Breast epithelium (tissue), 4 donors: ENCODE results near the gene SDK2. TPM values are rescaled to one million over a fixed set of nuclear protein-coding genes. Genes with fewer than 3 reads are reported as not detected.
A peak's percentile ranks its signal among the peaks of the same experiment; 100 is the strongest.

Source experiments
- DNase-seq, 2 donors: peaks; one replicate each; pipeline ENCODE4 v3.0.0-alpha.2; 2019; ENCODE audit warnings: low spot score in 2 of 2
- H3K27ac ChIP-seq, 2 donors: fragments of 200-600 bp; sonication (generic) in 1 of 2; one replicate each; pipeline ENCODE4 v1.5.1; 2016 to 2019; ENCODE audit warnings: mild to moderate bottlenecking in 1 of 2
- H3K27me3 ChIP-seq, 2 donors: fragments of 200-600 bp; sonication (generic) in 1 of 2; one replicate each; pipeline versions ENCODE4 v1.5.1 to v1.6.0; 2017 to 2019; ENCODE audit warnings: control low read depth in 1 of 2, mild to moderate bottlenecking in 1 of 2
- H3K36me3 ChIP-seq: fragments of 200-600 bp; one replicate; pipeline ENCODE4 v1.5.1; 2019
- H3K4me1 ChIP-seq, 2 donors: fragments of 200-600 bp; sonication (generic); one replicate each; pipeline ENCODE4 v1.5.1; 2016 to 2019; ENCODE audit warnings: control low read depth in 1 of 2
- H3K4me3 ChIP-seq, 3 donors: fragments of 200-600 bp; sonication (generic); 1 replicate in 2 of 3; 2 replicates in 1 of 3; pipeline ENCODE4 v1.5.1; 2016 to 2019; ENCODE audit warnings: mild to moderate bottlenecking in 3 of 3, moderate library complexity in 2 of 3
- H3K9me3 ChIP-seq, 2 donors: fragments of 200-600 bp; sonication (generic) in 1 of 2; one replicate each; pipeline ENCODE4 v1.5.1; 2016 to 2019; ENCODE audit warnings: control low read depth in 1 of 2
- POLR2A ChIP-seq: fragments of 450-650 bp; IDR thresholded peaks from one replicate; pipeline ENCODE4 v1.6.1; 2016; ENCODE audit warnings: antibody characterized with exemption, mild to moderate bottlenecking, moderate library complexity
- POLR2AphosphoS5 ChIP-seq, 3 donors: sonication (generic); formaldehyde crosslinking; IDR thresholded peaks; one replicate each; pipeline ENCODE4 v1.6.1; 2017; ENCODE audit warnings: antibody characterized with exemption in 3 of 3
- intact Hi-C: fragments of 100-400 bp; cut with DNase I; formaldehyde crosslinking; loops from one replicate; pipeline ENCODE4 v1.15.1; 2023; ENCODE audit warnings: low total_unique reads
- total RNA-seq, 3 donors: library from RNA; depleted of rRNA; stranded (reverse); fragments of >200 nt; gene quantifications; one replicate each; pipeline ENCODE4 v1.1.0, GENCODE V29; 2016
- TF ChIP-seq, protein P1 (sequence below), 3 donors: fragments of 450-650 bp; IDR thresholded peaks; one replicate each; pipeline ENCODE4 v1.5.1; 2016 to 2017; ENCODE audit warnings: antibody characterized with exemption in 3 of 3, mild to moderate bottlenecking in 3 of 3, moderate library complexity in 3 of 3

SDK2 gene
- total RNA-seq, 3 donors from 2014 or later, result 0.16 to 2.9 (median 2.6) TPM

DNA sequence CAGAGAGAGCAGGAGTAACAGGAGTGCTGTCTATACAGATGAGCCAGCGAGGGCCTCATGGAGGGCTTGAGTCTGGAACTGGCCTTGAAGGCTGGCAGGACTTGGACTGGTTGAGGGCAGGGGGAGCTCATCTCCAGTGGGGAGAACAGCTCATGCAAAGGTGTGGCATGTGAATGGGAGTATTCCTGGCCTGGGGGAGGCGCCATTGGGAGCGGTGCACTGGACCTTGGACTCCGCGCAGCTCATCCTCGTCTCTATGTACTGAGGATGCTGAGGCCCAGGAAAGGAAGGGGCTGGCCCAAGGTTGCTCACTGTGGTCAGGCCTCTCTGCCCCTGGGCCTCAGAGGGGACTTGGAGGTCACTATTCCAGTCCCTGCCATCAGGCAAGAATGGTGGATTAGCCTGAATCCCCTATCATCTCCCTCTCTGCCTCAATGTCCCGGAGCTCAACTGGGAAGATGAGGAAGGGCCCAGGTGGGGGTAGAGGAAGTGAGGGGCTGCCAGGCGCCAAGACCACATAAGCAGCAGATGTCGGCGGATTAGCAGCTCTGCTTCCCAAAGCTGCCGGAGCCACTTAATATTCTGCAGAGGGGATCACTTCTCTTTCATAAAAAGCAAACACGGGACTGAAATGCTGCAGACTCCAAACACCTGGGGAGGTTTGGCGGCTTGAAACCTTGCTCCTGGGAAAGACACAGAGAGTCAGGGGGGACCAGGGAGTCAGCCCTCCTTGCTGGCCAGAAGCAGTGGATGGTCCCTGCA, 88.9 kb downstream of the SDK2 start:
- no peak for TF ChIP-seq POLR2A
- TF ChIP-seq, protein P1, sequence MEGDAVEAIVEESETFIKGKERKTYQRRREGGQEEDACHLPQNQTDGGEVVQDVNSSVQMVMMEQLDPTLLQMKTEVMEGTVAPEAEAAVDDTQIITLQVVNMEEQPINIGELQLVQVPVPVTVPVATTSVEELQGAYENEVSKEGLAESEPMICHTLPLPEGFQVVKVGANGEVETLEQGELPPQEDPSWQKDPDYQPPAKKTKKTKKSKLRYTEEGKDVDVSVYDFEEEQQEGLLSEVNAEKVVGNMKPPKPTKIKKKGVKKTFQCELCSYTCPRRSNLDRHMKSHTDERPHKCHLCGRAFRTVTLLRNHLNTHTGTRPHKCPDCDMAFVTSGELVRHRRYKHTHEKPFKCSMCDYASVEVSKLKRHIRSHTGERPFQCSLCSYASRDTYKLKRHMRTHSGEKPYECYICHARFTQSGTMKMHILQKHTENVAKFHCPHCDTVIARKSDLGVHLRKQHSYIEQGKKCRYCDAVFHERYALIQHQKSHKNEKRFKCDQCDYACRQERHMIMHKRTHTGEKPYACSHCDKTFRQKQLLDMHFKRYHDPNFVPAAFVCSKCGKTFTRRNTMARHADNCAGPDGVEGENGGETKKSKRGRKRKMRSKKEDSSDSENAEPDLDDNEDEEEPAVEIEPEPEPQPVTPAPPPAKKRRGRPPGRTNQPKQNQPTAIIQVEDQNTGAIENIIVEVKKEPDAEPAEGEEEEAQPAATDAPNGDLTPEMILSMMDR (IDR thresholded peaks at IDR 0.05), result no peak
- no peak for TF ChIP-seq POLR2AphosphoS5 (IDR thresholded peaks at IDR 0.05)
- intact Hi-C loops, result no loop called here
- no peaks in the 10 kb centered on the region for H3K4me1 ChIP-seq
- no peaks in the 10 kb centered on the region for H3K27me3 ChIP-seq
- H3K4me3 ChIP-seq, result no peak overlapping the region
- H3K36me3 ChIP-seq, result no peaks in the 10 kb centered on the region
- H3K27ac ChIP-seq, result no peak overlapping the region
- H3K9me3 ChIP-seq, result no peaks in the 10 kb centered on the region
- DNase-seq, result no peak

DNA sequence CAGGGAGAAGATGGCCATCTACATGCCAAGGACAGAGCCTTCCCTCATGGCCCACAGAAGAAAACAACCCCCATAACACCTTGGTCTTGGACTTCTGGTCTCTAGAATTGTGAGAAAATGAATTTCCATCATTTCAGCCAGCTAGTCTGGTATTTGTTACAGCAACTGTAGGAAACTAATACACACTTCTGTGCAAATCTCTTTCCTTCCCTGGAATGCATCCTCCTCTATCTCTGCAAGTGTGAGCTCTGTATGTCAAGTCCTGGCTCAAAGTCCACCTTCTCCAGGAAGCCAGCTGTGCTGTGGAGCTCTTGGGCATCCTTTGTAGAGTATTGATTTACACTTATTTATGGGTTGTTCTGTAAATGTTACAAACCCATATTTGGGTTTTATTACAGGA, 89.7 kb downstream of the SDK2 start:
- DNase-seq, result no peak
- intact Hi-C loops, result no loop called here

GRCh38 chr17:73553311-73553710, 90.9 kb downstream of the SDK2 start:
- no peak overlapping the region for H3K27ac ChIP-seq
- no peaks in the 10 kb centered on the region for H3K9me3 ChIP-seq
- no peak for TF ChIP-seq POLR2A
- TF ChIP-seq POLR2AphosphoS5 (IDR thresholded peaks at IDR 0.05), result no peak
- TF ChIP-seq, protein P1 (IDR thresholded peaks at IDR 0.05), result no peak
- no peaks in the 10 kb centered on the region for H3K4me1 ChIP-seq
- intact Hi-C loops, result no loop called here
- H3K36me3 ChIP-seq, result no peaks in the 10 kb centered on the region
- no peak for DNase-seq
- H3K4me3 ChIP-seq, result no peak overlapping the region
- peaks cover 0 to 10% of the 10 kb centered on the region in 2 donors for H3K27me3 ChIP-seq

More for the DNA sequence above, 89.7 kb downstream of the SDK2 start:
- Histone ChIP-seq H3K27ac (no peak overlapping the region), H3K36me3 (no peaks in the 10 kb centered on the region), H3K4me3 (no peak overlapping the region), H3K4me1 (no peaks in the 10 kb centered on the region), H3K27me3 (peaks cover 0 to 4% of the 10 kb centered on the region in 2 donors), H3K9me3 (no peaks in the 10 kb centered on the region)
- TF ChIP-seq, protein P1 (IDR thresholded peaks at IDR 0.05), result no peak
- no peak for TF ChIP-seq POLR2A
- TF ChIP-seq POLR2AphosphoS5 (IDR thresholded peaks at IDR 0.05), result no peak

- peak overlapping the region in 1 of 3 donors; percentile 37 for H3K4me3 ChIP-seq
- TF ChIP-seq POLR2A (no peak), POLR2AphosphoS5 (IDR thresholded peaks at IDR 0.05) (no peak)
- TF ChIP-seq, protein P1 (IDR thresholded peaks at IDR 0.05), result no peak
- no peaks in the 10 kb centered on the region for H3K4me1 ChIP-seq
- DNase-seq, result no peak
- H3K27me3 ChIP-seq, result peaks cover 0 to 10% of the 10 kb centered on the region in 2 donors
- intact Hi-C loops, result no loop called here
- no peak overlapping the region for H3K27ac ChIP-seq
- H3K36me3 ChIP-seq, result no peaks in the 10 kb centered on the region
- H3K9me3 ChIP-seq, result no peaks in the 10 kb centered on the region
Measured at GRCh38 chr17:73552300-73553048, 91.8 kb downstream of the SDK2 start.

GRCh38 chr17:73551759-73552158, 92.5 kb downstream of the SDK2 start:
- Histone ChIP-seq H3K4me3 (no peak overlapping the region), H3K27me3 (peaks cover 0 to 10% of the 10 kb centered on the region in 2 donors), H3K27ac (no peak overlapping the region), H3K4me1 (no peaks in the 10 kb centered on the region), H3K36me3 (no peaks in the 10 kb centered on the region), H3K9me3 (no peaks in the 10 kb centered on the region)
- no peak for TF ChIP-seq POLR2AphosphoS5 (IDR thresholded peaks at IDR 0.05)
- intact Hi-C loops, result no loop called here
- DNase-seq, result no peak
